Peyer's patch (tissue), 4 donors: ENCODE data around the gene SLC22A31. TPM values are rescaled to one million over a fixed set of nuclear protein-coding genes. Genes with fewer than 3 reads are reported as not detected.
A peak's percentile ranks its signal among the peaks of the same experiment; 100 is the strongest.
"Not testable (repeated sequence)": the region's sequence is repeated elsewhere in the genome, so short reads cannot be mapped to it uniquely, and the experiment has no call there.

ENCODE experiments used
- DNase-seq, 3 donors: peaks; one replicate each; pipeline ENCODE4 v3.0.0-alpha.2; 2017 to 2019
- H3K27ac ChIP-seq, 4 donors: fragments of 200-600 bp; sonication (generic); one replicate each; pipeline ENCODE4 v1.5.1; 2016 to 2019
- H3K27me3 ChIP-seq, 2 donors: fragments of 200-600 bp; sonication (generic); one replicate each; pipeline ENCODE4 v1.5.1; 2019
- H3K36me3 ChIP-seq, 3 donors: fragments of 200-600 bp; sonication (generic); one replicate each; pipeline ENCODE4 v1.5.1; 2016 to 2019
- H3K4me1 ChIP-seq, 4 donors: fragments of 200-600 bp; sonication (generic); one replicate each; pipeline ENCODE4 v1.5.1; 2016 to 2019
- H3K4me3 ChIP-seq, 4 donors: fragments of 200-600 bp; sonication (generic); 1 replicate in 3 of 4; 2 replicates in 1 of 4; pipeline ENCODE4 v1.5.1; 2016 to 2019; ENCODE audit warnings: mild to moderate bottlenecking in 1 of 4
- H3K9me3 ChIP-seq, 4 donors: fragments of 200-600 bp; sonication (generic); one replicate each; pipeline ENCODE4 v1.5.1; 2016 to 2019; ENCODE audit warnings: mild to moderate bottlenecking in 1 of 4
- POLR2A ChIP-seq, 2 donors: fragments of 450-650 bp; IDR thresholded peaks; one replicate each; pipeline ENCODE4 v1.5.1; 2017; ENCODE audit warnings: antibody characterized with exemption in 2 of 2, mild to moderate bottlenecking in 2 of 2, moderate library complexity in 2 of 2
- total RNA-seq, 4 donors: library from RNA; depleted of rRNA; stranded (reverse); fragments of >200 nt; gene quantifications; one replicate each; pipeline ENCODE4 v1.1.0, GENCODE V29; 2016
- TF ChIP-seq, protein P1 (sequence below), 6 experiments: fragments of 450-650 bp in 4 of 6; fragments of 200-600 bp in 2 of 6; sonication (generic) in 1 of 6; IDR thresholded peaks; one replicate each; pipeline ENCODE4 v1.5.1; 2017 to 2019; ENCODE audit warnings: antibody characterized with exemption in 6 of 6, mild to moderate bottlenecking in 3 of 6, moderate library complexity in 1 of 6

The SLC22A31 gene
- total RNA-seq, 4 donors from 2014 or later: 0.53 to 0.67 TPM; not detected in 2

DNA sequence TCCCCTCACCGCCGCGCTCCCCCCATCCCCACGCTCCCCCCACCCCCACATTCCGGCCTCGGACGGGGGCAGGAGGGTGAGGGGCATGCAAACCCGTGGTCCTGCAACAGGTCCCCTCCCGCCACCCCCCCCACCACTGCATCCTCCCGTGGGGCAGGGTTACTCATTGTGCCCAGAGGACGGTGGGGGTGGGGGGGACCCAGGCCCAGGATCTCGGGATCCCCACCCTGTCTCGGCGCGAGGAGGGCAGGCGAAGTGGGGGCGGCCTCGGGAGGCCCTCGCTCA is 8.5 kb downstream of the SLC22A31 start:
- Histone ChIP-seq H3K4me1 (peaks cover 0 to 10% (median 3%) of the 10 kb centered on the region in 4 donors), H3K36me3 (no peaks in the 10 kb centered on the region), H3K4me3 (peak overlapping the region; percentile 35 to 52 (median 49)), H3K9me3 (no peaks in the 10 kb centered on the region), H3K27ac (peak overlapping the region in 1 of 4 donors; percentile 17), H3K27me3 (no peaks in the 10 kb centered on the region)
- DNase-seq: no peak
- TF ChIP-seq, protein P1, sequence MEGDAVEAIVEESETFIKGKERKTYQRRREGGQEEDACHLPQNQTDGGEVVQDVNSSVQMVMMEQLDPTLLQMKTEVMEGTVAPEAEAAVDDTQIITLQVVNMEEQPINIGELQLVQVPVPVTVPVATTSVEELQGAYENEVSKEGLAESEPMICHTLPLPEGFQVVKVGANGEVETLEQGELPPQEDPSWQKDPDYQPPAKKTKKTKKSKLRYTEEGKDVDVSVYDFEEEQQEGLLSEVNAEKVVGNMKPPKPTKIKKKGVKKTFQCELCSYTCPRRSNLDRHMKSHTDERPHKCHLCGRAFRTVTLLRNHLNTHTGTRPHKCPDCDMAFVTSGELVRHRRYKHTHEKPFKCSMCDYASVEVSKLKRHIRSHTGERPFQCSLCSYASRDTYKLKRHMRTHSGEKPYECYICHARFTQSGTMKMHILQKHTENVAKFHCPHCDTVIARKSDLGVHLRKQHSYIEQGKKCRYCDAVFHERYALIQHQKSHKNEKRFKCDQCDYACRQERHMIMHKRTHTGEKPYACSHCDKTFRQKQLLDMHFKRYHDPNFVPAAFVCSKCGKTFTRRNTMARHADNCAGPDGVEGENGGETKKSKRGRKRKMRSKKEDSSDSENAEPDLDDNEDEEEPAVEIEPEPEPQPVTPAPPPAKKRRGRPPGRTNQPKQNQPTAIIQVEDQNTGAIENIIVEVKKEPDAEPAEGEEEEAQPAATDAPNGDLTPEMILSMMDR (IDR thresholded peaks at IDR 0.05): no peak
- no peak for TF ChIP-seq POLR2A (IDR thresholded peaks at IDR 0.05)

DNA sequence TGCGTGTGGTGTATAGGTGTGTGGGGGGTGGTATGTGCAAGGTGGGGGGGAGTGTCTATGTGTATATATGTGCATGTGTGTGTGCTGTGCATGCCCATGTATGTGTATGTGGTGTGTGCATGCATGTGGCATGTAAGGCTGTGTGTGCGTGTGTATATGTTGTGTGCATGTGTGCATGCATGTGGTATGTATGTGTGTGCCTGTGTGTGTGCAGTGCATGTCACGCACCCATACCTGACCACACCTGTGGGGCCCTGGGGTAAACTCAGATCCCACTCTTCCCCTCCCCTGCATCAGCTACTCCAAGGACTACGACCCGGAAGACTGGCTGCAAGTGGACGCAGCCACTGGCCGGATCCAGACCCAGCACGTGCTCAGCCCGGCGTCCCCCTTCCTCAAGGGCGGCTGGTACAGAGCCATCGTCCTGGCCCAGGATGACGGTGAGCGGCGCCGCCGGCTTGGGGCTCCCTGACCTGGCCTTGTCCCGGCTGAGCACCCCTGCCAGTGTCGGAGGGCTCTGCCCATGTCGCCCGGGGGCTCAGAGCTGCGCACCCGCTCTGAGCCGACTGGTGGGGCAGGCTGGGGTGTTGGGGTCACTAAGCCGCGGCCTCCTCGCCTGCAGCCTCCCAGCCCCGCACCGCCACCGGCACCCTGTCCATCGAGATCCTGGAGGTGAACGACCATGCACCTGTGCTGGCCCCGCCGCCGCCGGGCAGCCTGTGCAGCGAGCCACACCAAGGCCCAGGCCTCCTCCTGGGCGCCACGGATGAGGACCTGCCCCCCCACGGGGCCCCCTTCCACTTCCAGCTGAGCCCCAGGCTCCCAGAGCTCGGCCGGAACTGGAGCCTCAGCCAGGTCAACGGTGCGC is 9.1 kb downstream of the SLC22A31 start:
- peak in 1 of 3 donors; percentile 49 for DNase-seq
- peaks cover 0 to 10% (median 3%) of the 10 kb centered on the region in 4 donors for H3K4me1 ChIP-seq
- no peaks in the 10 kb centered on the region for H3K27me3 ChIP-seq
- no peak overlapping the region for H3K27ac ChIP-seq
- no peaks in the 10 kb centered on the region for H3K9me3 ChIP-seq
- H3K4me3 ChIP-seq: peak overlapping the region in 2 of 4 donors; percentile 49
- no peaks in the 10 kb centered on the region for H3K36me3 ChIP-seq
- no peak for TF ChIP-seq POLR2A (IDR thresholded peaks at IDR 0.05)
- TF ChIP-seq, protein P1 (IDR thresholded peaks at IDR 0.05): no peak

DNA sequence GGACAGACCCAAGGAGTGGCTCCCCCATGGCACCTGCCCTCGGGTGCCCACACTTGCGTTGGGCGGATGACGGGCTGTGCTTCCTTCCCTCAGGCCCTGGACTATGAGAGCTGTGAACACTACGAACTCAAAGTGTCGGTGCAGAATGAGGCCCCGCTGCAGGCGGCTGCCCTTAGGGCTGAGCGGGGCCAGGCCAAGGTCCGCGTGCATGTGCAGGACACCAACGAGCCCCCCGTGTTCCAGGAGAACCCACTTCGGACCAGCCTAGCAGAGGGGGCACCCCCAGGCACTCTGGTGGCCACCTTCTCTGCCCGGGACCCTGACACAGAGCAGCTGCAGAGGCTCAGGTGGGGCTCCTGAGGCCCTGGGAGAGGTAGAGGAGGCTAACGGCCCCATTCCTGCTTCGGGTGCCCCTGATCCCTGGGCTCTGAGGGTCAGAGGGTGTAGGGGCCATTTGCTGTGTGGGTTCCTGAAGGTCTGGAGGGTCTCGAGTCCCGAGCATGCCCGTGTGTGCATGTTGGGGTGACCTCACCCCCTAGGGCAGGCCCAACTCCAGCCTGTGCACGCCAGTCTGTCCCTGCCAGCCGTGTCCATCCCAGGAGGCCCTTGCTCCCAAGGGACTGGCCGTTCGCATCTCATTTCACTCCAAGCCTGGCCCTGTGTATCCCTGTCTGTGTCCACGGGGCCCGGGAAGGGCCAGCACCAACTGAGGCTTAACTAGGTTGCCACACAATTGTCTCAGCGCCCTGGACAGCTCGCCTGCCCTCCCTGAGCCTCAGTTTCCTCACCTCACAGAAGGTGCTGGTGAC is 10.0 kb downstream of the SLC22A31 start:
- Histone ChIP-seq H3K27ac (no peak overlapping the region), H3K36me3 (no peaks in the 10 kb centered on the region), H3K9me3 (no peaks in the 10 kb centered on the region), H3K4me1 (peaks cover 0 to 10% (median 3%) of the 10 kb centered on the region in 4 donors), H3K27me3 (no peaks in the 10 kb centered on the region), H3K4me3 (no peak overlapping the region)
- DNase-seq: peak in 1 of 3 donors; percentile 44
- TF ChIP-seq, protein P1 (IDR thresholded peaks at IDR 0.05): no peak
- TF ChIP-seq POLR2A (IDR thresholded peaks at IDR 0.05): no peak

DNA sequence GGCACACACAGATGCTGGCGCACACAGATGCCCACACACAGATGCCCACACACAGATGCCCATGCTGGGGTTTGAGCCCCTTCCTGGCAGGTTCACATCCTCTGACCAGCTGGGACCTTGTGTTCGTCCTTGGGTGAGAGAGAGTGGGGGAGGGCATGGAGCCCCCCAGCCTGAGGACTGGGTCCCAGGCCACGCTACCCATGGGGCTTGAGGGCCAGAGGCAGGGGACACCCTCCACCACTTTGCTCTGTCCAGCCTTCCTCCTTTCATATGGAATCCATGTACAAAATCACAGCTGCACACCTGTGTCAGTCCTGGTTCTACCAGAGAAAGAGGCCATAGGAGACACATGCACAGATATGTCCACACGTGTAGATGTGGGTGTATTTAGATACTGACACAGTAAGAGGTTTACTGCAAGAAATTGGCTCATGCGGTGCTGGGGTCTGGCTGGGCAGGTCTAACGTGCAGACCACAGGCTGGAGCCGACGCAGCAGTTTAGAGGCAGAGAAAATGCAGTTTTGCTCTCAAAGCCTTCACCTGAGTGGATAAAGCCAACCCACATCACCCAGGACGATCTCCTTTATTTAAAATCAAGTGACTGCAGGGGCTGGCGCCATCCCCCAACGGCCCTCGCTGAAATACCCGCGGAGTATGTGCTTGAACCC is 10.8 kb downstream of the SLC22A31 start:
- H3K4me3 ChIP-seq: no peak overlapping the region
- TF ChIP-seq, protein P1 (IDR thresholded peaks at IDR 0.05): no peak
- TF ChIP-seq POLR2A (IDR thresholded peaks at IDR 0.05): no peak
- H3K9me3 ChIP-seq: no peaks in the 10 kb centered on the region
- H3K36me3 ChIP-seq: no peaks in the 10 kb centered on the region
- DNase-seq: no peak
- no peak overlapping the region for H3K27ac ChIP-seq
- no peaks in the 10 kb centered on the region for H3K27me3 ChIP-seq
- peaks cover 0 to 10% (median 3%) of the 10 kb centered on the region in 4 donors for H3K4me1 ChIP-seq

DNA sequence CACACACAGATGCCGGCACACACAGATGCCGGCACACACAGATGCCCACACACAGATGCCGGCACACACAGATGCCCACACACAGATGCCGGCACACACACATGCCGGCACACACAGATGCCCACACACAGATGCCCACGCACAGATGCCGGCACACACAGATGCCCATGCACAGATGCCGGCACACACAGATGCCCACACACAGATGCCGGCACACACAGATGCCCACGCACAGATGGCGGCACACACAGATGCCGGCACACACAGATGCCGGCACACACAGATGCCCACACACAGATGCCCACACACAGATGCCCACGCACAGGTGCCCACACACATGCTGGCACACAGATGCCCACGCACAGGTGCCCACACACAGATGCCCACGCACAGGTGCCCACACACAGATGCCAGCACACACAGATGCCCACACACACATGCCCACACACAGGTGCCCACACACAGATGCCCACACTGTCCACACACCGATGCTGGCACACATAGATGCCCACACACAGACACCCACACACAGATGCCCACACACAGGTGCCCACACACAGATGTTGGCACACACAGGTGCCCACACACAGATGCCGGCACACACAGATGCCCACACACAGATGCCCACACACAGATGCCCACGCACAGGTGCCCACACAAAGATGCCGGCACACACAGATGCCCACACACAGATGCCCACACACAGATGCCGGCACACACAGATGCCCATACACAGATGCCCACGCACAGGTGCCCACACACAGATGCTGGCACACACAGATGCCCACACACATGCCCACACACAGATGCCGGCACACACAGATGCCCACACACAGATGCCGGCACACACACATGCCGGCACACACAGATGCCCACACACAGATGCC is 11.6 kb downstream of the SLC22A31 start:
- not testable (repeated sequence) for H3K9me3 ChIP-seq, DNase-seq, H3K27me3 ChIP-seq, H3K27ac ChIP-seq, H3K36me3 ChIP-seq, H3K4me3 ChIP-seq
- H3K4me1 ChIP-seq: peaks cover 0 to 10% (median 3%) of the 10 kb centered on the region in 4 donors
